K562 (cell line): ENCODE results near the gene ALDH1A2. TPM values are rescaled to one million over a fixed set of nuclear protein-coding genes. Genes with fewer than 3 reads are reported as not detected.

ENCODE experiments used
- RBM15 ChIP-seq: fragments of 200-400 bp; formaldehyde crosslinking; IDR thresholded peaks from 2 replicates; pipeline ENCODE4 v1.6.1; 2018; ENCODE audit warnings: mild to moderate bottlenecking, low read length, moderate library complexity; ENCODE audit not compliant: insufficient read depth
- ZBTB40 ChIP-seq, 2 experiments: fragments of 450-650 bp in 1 of 2; sonication (generic) in 1 of 2; formaldehyde crosslinking in 1 of 2; IDR thresholded peaks; 2 replicates each; pipeline versions ENCODE4 v1.7.1 to v1.9.0; 2016 to 2022; ENCODE audit warnings: inconsistent platforms in 1 of 2, mild to moderate bottlenecking in 1 of 2, missing genetic modification reagents in 1 of 2
- polyA plus RNA-seq, 8 experiments: library from polyadenylated mRNA; depleted of rRNA in 4 of 8; stranded (reverse) in 5 of 8; unstranded in 3 of 8; fragments of >200 nt; fragmentation: Nextera tagmentation in 2 of 8; fragmentation: Illumina TruSeq in 1 of 8; extraction: Ambion mirVana in 2 of 8; extraction: Trizol in 1 of 8; gene quantifications; 2 replicates each; pipeline versions ENCODE4 v1.2.1 to v1.2.3, GENCODE V29; 2011 to 2014; ENCODE audit warnings: inconsistent platforms in 1 of 8, missing spikeins in 1 of 8
- total RNA-seq, 7 experiments: library from RNA; depleted of rRNA in 6 of 7; stranded (reverse); fragments of >200 nt in 6 of 7; fragmentation: Illumina TruSeq in 2 of 7; extraction: Trizol in 2 of 7; gene quantifications; 2 replicates each; pipeline versions ENCODE4 v1.2.1 to v1.2.3, GENCODE V29; 2011 to 2021; ENCODE audit warnings: low replicate concordance in 1 of 7

Gene ALDH1A2
- total and polyA plus RNA-seq, 9 of the 15 experiments (the other 6 are each of a cell fraction or from before 2014, with no cell fraction given): 115 to 393 (median 333) TPM

GRCh38 chr15:58095415-58095814 is 29.9 kb upstream of the ALDH1A2 start (continued):
- TF ChIP-seq ZBTB40 (IDR thresholded peaks at IDR 0.05) (no peak), ZBTB40 (CRISPR knock-in tag; IDR thresholded peaks at IDR 0.05) (no peak), RBM15 (no peak)
